ENCODE results near the gene CTSW.

- no peak for TF ChIP-seq GATA3 (IDR thresholded peaks at IDR 0.05; ENCODE audit: low read depth, low read length)
- no peak for TF ChIP-seq GATA2 (IDR thresholded peaks at IDR 0.05; ENCODE audit: low read depth, low read length)
Observed at GRCh38 chr11:65872586-65873317, 6.9 kb upstream of the CTSW start, which contains the start of gene EFEMP2.

All from SH-SY5Y (cell line).